AG04449 (cell line): ENCODE measurements around the gene IDH2.

ENCODE experiments used
- CTCF ChIA-PET: fragments of 350-600 bp; formaldehyde crosslinking; extraction: SDS; loops from one replicate; lab custom pipeline; 2021; ENCODE audit warnings: antibody characterized with exemption; lab: Yijun Ruan, JAX
- POLR2A ChIA-PET: fragments of 400-600, 350-600 bp; formaldehyde crosslinking; extraction: SDS; loops from one replicate; lab custom pipeline; 2020; ENCODE audit warnings: antibody characterized with exemption, inconsistent platforms; lab: Yijun Ruan, JAX
- DNase-seq: peaks from one replicate; pipeline ENCODE4 v3.0.0-alpha.2; 2010; ENCODE audit warnings: low read depth, low spot score
- H3K4me3 ChIP-seq: 2 replicates; pipeline ENCODE4 v1.5.1; 2011; ENCODE audit warnings: low read depth, mild to moderate bottlenecking, control low read depth, low read length
- TF ChIP-seq, protein P1 (sequence below): IDR thresholded peaks from one replicate; pipeline ENCODE4 v1.5.1; 2011; ENCODE audit warnings: mild to moderate bottlenecking, moderate library complexity, low read length, control low read depth, inconsistent platforms; ENCODE audit not compliant: insufficient read depth; ENCODE audit errors: missing control alignments

Gene IDH2

DNA sequence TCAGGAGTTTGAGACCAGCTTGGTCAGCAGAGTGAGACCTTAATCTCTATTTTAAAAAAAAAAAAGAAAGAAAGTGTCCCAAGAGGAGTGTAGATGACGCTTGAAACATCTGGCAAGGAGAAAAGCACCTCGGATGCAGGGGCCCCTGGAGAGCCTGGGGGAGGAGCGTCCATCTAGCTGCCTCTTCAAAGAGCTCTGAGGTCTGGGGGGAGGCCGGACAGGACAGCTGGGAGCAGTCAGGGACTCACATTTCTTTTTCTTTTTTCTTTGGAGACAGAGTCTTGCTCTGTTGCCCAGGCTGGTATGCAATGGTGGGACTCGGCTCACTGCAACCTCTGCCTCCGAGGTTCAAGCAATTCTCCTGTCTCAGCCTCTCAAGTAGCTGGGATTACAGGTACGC lies 3.3 kb upstream of the IDH2 start:
- no peak for DNase-seq
- ChIA-PET POLR2A (interaction anchor here (0.5 to 1.3 kb wide), 2 partner anchors 60 to 135 kb away, joined by 3 read pairs; no protein-coding TSS in a partner anchor), CTCF (no interaction called here)
- TF ChIP-seq, protein P1, sequence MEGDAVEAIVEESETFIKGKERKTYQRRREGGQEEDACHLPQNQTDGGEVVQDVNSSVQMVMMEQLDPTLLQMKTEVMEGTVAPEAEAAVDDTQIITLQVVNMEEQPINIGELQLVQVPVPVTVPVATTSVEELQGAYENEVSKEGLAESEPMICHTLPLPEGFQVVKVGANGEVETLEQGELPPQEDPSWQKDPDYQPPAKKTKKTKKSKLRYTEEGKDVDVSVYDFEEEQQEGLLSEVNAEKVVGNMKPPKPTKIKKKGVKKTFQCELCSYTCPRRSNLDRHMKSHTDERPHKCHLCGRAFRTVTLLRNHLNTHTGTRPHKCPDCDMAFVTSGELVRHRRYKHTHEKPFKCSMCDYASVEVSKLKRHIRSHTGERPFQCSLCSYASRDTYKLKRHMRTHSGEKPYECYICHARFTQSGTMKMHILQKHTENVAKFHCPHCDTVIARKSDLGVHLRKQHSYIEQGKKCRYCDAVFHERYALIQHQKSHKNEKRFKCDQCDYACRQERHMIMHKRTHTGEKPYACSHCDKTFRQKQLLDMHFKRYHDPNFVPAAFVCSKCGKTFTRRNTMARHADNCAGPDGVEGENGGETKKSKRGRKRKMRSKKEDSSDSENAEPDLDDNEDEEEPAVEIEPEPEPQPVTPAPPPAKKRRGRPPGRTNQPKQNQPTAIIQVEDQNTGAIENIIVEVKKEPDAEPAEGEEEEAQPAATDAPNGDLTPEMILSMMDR: no peak
- H3K4me3 ChIP-seq: no peak overlapping the region

DNA sequence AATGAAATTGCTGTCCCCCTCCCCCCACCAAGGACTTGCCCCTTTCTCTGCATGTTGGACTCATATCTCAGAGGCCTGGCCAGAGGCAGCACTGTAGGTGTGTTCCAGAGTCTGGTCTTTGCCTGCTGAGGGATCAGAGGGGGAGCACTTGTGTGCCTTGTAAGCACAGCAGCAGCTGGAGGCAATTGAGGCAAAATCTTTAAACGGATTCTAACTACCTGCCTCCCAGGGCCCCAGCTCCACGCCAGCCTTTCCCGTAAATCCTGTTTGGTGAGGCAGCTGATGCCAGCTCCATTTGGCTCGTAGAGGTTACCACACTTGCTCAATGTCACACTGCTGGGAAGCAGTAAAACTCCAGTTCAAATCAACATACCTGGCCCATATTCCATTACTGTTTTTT lies 2.3 kb upstream of the IDH2 start:
- ChIA-PET POLR2A (no interaction called here), CTCF (interaction anchor here (1.1 to 3.4 kb wide), 5 partner anchors 14 to 344 kb away, joined by 3 to 10 read pairs (median 3); no protein-coding TSS in a partner anchor)
- no peak for DNase-seq
- H3K4me3 ChIP-seq: no peak overlapping the region
- TF ChIP-seq, protein P1: no peak

DNA sequence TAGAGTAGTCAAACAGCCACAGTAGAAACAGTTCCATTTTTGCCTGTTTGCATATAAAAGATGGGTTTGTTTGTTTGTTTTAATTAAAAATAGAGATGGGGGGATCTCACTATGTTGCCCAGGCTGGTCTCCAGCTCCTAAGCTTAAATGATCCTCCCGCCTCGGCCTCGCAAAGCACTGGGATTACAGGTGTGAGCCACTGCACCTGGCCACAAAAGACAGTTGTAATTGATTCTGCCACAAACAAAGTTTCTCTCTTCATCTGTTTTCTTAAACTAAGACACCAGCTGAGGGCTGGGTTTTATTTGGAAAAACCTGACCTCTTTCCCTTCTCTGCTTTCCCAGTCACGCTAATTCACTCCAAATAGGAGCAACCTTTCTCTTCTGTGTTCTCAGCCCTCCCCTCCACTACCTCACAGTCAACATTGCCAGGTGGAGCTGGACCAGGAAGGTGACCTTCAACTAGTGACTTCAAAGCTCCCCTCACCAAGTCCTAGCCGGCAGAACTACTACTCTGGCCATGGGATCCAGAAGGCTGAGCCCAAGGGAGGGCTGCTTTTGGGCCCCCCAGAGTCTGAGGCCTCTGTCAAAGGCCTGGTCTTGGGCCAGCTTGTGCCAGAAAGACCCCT lies 1.5 kb upstream of the IDH2 start:
- TF ChIP-seq, protein P1: no peak
- no peak for DNase-seq
- no peak overlapping the region for H3K4me3 ChIP-seq
- ChIA-PET POLR2A (no interaction called here), CTCF (interaction anchor here (1.1 to 3.4 kb wide), 5 partner anchors 15 to 343 kb away, joined by 3 to 10 read pairs (median 3); no protein-coding TSS in a partner anchor)

DNA sequence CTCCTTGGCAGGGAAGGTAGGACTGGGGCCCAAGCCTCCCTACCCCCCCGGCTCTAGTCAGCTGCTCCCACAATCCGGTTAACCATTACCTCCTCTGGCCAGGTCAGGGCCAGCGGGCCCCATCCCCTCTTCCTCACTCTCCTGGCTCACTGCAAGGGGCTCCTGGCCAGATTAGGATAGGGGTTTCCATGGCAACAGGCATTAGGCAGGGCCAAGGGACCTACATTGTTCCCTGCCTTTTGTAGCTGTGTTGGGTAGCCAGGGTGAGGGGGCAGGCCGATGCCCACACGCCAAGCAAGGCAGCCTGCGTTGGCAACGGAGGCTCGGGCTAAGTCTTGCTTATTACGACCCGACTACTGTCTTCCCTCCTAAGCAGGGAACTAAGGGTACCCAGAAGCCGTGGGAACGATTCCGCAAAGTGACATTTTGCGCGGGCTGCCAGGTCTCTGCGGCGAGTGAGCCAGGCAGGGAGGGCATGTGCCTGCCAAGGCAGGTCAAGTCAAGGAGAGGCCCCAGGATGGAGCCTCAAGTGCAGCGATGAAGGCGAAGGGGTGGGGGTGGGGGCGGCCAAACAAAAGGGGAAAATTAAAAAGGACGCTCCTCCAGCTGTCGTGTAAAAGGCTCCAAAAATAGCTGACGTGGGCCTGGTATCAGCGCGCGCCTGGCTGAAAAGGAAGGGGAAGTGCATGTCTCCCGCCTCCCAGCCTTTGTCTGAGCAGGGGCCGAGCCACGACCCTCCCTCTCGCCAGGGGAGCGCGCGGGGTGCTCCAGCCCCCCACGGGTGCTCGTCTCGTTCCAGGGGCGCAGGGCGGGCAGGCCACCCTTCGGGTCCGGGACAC lies 919 bp downstream of the IDH2 start:
- peak overlapping the region; percentile 75 for H3K4me3 ChIP-seq
- DNase-seq: no peak
- CTCF ChIA-PET: interaction anchor here (0.6 to 3.4 kb wide), 3 partner anchors 15 to 180 kb away, joined by 4 to 10 read pairs (median 5); no protein-coding TSS in a partner anchor
- POLR2A ChIA-PET: interaction anchor here (0.5 to 1.4 kb wide), 4 partner anchors 12 to 207 kb away, joined by 3 to 4 read pairs (median 3); partner anchors contain the start of gene AP3S2
- TF ChIP-seq, protein P1: no peak

DNA sequence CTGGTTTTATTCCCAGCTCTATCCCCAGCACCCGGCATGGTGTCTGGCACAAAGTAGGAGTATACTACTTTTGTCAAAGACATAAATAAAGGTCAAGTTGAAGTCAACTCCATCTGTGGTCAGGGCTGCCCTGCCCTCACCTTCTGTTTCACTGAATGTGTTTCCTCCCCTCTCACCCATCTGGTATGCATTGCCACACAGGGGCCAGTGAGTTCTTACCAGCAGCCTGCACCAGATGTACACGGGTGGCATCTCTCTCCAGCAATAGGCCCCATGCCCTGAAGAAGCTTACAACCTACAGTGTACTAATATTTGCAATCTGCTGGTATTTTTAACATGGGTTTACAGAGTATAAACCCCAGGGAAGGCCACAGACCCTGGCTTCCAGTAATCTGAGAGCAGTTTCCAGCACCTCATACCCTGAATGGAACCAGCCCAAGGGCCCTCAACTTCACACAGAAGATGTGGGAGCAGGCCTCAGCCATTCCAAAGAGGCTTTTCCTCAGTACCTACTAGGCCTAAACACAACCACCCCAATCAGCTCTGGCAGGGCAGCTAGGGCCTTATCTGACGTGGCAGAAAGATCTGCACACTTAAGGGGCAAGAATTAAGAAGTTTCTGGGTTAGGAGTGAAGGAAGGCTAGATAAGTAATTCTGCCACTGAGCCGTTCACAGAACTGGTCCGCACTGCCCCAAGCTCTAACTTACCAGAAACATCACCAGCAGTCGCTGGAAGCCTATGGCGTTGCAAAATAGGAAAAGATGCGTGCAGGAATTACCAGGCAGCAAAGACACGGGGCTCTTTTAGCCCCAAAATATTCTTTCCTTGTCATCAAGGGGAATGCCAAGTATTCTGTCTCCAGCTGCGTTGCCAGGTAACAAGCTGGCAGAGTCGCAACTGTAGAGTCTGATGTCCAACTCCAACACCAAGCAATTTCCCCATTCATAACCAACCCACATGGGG lies 2.1 kb downstream of the IDH2 start:
- TF ChIP-seq, protein P1: no peak
- no peak for DNase-seq
- H3K4me3 ChIP-seq: peak overlapping the region; percentile 75
- POLR2A ChIA-PET: interaction anchor here (0.5 to 1.6 kb wide), 2 partner anchors 71 to 133 kb away, joined by 3 to 5 read pairs; partner anchors contain the start of genes CIB1 and GDPGP1
- CTCF ChIA-PET: interaction anchor here (1.1 to 2.2 kb wide), 4 partner anchors 11 to 121 kb away, joined by 3 to 10 read pairs (median 6); no protein-coding TSS in a partner anchor
